NCI-H2196 treated with DMSO at 0.1 percent for 48 hours (cell line): ENCODE data around the gene NOS1.
A peak's percentile ranks its signal among the peaks of the same experiment; 100 is the strongest.

ENCODE experiments used
- DNase-seq: peaks from one replicate; lab custom pipeline; 2025; ENCODE audit not compliant: unreplicated experiment; lab: John Stamatoyannopoulos, UW

Gene NOS1

DNA sequence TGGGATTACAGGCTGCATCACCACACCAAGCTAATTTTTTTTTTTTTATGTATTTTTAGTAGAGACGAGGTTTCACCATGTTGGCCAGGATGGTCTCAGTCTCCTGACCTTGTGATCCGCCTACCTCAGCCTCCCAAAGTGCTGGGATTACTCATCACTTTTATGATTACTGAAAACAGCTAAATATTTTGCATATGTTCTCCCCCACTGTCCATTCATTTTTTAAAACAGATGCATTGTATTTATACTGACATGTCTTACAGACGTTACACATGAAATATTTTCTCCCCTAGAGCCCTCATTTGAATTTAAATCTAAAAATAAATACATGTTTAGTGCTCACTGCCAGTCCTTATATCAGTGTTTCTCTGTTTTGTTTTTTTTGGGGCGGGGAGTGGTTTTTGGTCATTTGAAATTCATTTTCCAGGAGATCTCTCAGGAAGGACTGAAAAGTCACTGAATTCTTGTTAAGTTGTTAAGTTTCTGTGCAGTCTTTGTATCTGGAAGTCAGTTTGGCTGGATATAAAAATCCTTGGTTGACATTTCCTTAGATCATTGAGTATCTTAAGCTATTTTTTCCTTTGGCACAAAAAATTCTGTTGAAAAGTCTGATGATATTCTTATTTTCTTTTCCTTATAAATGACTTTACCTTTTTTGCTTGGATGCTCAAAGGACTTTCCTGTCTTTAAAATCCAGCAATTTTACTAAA, 180.5 kb downstream of the NOS1 start:
- DNase-seq: no peak

DNA sequence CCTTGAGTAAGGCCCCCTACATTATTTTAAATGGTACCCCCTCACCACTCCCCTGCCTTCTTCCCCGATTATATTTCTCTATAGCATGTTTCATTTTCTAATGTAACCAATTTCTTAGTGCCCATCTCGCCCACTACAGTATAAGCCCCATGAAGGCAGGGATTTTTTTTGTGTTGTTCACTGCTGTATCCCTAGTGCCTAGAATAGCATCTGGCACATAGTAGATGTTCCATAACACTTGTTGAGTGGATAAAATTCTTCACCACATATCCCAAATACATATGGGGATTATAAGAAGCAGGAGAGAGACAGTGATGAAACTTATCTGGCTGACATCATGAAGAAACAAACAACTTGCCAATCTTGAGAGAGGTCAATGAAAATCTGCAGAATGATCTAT, 182.7 kb downstream of the NOS1 start:
- DNase-seq: no peak

DNA sequence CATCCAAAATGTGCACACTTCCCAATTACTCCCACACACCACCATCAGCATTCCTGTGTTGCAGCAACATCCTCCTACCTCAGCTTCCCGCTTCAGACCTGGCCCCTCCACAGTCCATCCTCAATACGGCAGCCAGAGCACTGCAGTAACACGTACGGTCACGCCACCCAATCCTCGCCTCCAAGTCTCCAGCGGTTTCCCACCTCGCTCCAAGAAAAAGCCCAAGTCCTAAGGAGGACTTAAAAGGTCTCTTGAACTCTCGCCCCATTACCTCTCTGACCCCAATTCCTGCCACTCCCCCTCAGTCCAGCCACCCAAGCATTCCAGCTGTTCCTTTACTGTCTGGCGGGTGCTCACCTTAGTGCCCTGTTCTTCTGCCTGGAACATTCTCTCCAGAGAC, 183.1 kb downstream of the NOS1 start:
- no peak for DNase-seq

GRCh38 chr12:117172168-117172567, 189.3 kb downstream of the NOS1 start:
- no peak for DNase-seq

DNA sequence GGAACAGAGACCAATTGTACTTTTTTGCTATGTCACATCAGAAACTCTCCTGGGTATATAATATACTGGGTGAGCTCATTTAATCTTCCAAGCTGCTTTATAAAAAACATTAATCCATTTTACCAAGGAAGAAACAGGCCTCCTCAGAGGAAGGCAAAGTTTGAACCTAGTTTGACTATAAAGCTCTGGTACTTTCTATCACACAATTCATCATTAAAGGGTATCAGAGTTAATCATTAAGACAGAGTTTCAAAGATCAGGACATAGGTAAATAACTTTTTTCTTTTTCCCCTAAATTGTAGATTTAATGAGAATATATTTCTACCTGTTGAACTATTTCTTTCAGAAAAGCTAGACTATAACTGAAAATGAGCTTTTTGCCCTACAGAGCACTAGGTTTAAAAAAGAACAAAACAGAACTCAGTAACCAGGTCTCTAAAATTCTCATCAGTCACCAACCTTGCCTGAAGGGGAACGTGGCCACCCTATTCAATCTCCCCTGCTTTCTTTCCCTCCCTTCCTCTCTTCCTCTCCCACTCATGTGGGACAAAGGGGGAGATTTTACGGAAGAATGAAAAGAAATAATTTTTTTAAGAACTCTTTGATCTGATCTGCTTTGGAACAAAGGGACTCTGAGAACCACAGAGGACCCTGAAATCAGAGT, 189.8 kb downstream of the NOS1 start:
- no peak for DNase-seq

GRCh38 chr12:117169548-117169947, 191.9 kb downstream of the NOS1 start:
- DNase-seq: no peak

- no peak for DNase-seq
Observed at GRCh38 chr12:117168976-117169375, 192.4 kb downstream of the NOS1 start.

GRCh38 chr12:117167769-117168168, 193.7 kb downstream of the NOS1 start:
- no peak for DNase-seq

- DNase-seq: no peak
Observed at GRCh38 chr12:117166107-117166506, 195.3 kb downstream of the NOS1 start.

DNA sequence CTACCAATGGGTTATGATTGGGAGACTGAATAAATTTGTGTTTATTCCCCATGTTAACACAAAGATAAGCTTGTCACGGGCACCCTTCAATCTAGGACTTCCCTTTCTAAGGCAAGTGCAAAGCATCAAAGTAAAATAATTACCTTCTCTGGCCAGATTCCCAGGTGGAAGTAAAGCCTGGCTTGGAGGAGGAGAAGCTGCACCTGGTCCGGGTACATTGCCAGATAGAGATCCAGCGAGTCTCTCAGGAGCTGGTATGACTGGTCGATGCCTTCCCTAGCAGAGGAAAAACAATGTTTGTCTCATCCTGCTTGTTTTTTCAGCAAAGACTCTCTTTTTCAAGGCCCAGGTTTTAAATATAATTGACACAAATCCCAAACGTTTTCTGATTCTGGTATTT, 196.1 kb downstream of the NOS1 start:
- peak; percentile 53 for DNase-seq

DNA sequence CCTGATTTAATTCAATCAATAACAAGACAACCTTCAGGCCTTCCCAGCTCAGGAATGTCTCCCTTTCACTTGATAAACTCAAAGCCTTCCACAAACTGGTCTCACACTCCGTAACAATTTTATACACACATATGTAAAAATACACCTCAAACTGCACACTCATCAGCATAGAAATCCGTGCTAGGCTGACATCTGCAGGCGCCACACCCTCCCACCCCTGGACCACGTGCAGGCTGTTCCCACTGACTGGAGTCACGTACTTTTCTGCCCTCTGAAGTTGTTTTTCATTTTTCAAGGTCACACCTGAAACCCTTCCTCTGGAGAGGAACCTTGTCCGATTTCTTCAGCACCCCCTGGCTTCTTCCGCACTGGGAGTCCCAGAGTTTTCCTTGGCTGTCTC, 198.8 kb downstream of the NOS1 start:
- no peak for DNase-seq

DNA sequence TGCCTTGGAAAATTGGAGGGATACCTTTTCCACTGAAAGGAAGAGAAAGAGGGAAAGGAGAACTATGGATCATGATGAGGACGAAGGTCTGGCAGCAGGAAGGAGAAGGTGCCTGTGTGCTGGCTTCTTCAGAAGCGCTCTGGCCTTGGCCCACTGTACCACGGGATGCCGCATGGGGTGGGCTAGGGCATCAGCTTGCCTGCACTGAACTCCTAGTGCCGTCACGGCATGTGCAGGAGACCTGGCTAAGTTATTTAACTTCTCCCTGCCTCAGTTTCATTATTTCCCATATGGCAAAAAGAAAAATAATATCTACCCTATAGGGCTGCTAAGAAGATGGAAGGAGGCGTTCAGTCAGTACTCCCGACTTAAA, 199.3 kb downstream of the NOS1 start:
- DNase-seq: no peak

GRCh38 chr12:117161460-117162166, 199.8 kb downstream of the NOS1 start:
- DNase-seq: no peak

GRCh38 chr12:117159674-117160073, 201.8 kb downstream of the NOS1 start:
- DNase-seq: no peak

DNA sequence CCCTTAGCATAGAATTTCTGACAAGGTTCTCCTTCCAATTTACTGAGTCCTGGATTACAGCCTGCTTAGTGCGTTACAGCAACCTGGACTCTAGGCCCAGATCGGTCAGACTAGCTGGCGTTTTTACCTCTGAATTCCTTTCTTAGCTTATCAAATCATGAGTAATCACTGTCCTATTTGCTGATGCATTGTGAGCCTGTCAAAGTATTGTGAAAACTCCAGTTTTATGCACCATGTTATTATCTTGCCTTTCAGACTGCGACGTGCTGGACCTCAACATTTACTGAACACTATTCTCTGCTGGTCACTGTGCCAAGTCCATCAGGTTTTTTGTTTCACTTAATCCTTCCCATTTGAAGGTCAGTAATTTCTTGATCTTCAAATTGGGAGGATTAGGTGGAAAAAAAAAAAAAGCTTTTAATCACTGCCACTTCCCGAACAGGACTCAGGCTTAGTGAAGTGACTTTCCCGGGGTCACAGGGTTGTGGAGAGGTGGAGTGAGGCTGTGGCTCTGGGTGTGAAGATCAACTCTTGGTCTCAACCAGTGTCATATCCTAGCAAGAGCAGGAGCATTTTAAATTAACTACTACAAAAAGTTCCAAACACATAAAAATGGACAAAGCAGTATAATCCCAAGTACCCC, 202.4 kb downstream of the NOS1 start:
- no peak for DNase-seq
